Astrocyte (in vitro differentiated cells and primary cell): Measurements from ENCODE around the gene FRYL.

Experiments
- CTCF ChIP-seq: IDR thresholded peaks from 2 replicates; pipeline ENCODE4 v1.5.1; 2011; ENCODE audit warnings: low read depth, mild to moderate bottlenecking, inconsistent platforms, low read length, moderate library complexity; ENCODE audit not compliant: insufficient read depth
- EZH2 ChIP-seq: IDR thresholded peaks from 2 replicates; pipeline ENCODE4 v1.6.1; 2012; ENCODE audit warnings: mild to moderate bottlenecking, low read length, inconsistent platforms; ENCODE audit not compliant: insufficient read depth

- no peak for TF ChIP-seq CTCF
- TF ChIP-seq EZH2, result no peak
These were observed 18.0 kb upstream of the FRYL start for GRCh38 chr4:48798117-48798516.
